ENCODE measurements around the gene USP34.

GRCh38 chr2:61272421-61273070 lies 198.3 kb downstream of the USP34 start:
- TF ChIP-seq, protein P1, sequence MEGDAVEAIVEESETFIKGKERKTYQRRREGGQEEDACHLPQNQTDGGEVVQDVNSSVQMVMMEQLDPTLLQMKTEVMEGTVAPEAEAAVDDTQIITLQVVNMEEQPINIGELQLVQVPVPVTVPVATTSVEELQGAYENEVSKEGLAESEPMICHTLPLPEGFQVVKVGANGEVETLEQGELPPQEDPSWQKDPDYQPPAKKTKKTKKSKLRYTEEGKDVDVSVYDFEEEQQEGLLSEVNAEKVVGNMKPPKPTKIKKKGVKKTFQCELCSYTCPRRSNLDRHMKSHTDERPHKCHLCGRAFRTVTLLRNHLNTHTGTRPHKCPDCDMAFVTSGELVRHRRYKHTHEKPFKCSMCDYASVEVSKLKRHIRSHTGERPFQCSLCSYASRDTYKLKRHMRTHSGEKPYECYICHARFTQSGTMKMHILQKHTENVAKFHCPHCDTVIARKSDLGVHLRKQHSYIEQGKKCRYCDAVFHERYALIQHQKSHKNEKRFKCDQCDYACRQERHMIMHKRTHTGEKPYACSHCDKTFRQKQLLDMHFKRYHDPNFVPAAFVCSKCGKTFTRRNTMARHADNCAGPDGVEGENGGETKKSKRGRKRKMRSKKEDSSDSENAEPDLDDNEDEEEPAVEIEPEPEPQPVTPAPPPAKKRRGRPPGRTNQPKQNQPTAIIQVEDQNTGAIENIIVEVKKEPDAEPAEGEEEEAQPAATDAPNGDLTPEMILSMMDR (IDR thresholded peaks at IDR 0.05; ENCODE audit: low read depth, low read length) = no peak
- no peak for TF ChIP-seq MYC (IDR thresholded peaks at IDR 0.05; ENCODE audit: low read depth, low read length)
- no peak for TF ChIP-seq POLR2A (IDR thresholded peaks at IDR 0.05; ENCODE audit: extremely low read depth, insufficient read length)

All from NB4 (cell line).